AG04450 (cell line): ENCODE measurements around the gene IGFBP6. TPM values are rescaled to one million over a fixed set of nuclear protein-coding genes. Genes with fewer than 3 reads are reported as not detected.

Source experiments
- CTCF ChIA-PET: fragments of 300-600, 350-600 bp; formaldehyde crosslinking; extraction: SDS; loops from one replicate; lab custom pipeline; 2022; ENCODE audit warnings: antibody characterized with exemption, inconsistent platforms; lab: Charles Lee
- POLR2A ChIA-PET: fragments of 350-600 bp; formaldehyde crosslinking; extraction: SDS; loops from one replicate; lab custom pipeline; 2021; ENCODE audit warnings: antibody characterized with exemption, inconsistent platforms; lab: Yijun Ruan, JAX
- DNase-seq: peaks from one replicate; pipeline ENCODE4 v3.0.0-alpha.2; 2011; ENCODE audit warnings: low read depth, low spot score
- H3K27ac ChIP-seq: one replicate; pipeline ENCODE4 v1.5.1; 2012; ENCODE audit warnings: low read depth, low read length, control low read depth
- H3K27me3 ChIP-seq: one replicate; pipeline ENCODE4 v1.6.0; 2012; ENCODE audit warnings: low read length; ENCODE audit not compliant: control insufficient read depth, insufficient read depth
- H3K4me3 ChIP-seq: 2 replicates; pipeline ENCODE4 v1.5.1; 2011; ENCODE audit warnings: mild to moderate bottlenecking, low read depth, low read length, control low read depth
- H3K9me3 ChIP-seq: 2 replicates; pipeline ENCODE4 v1.5.1; 2012; ENCODE audit warnings: low read length; ENCODE audit not compliant: control insufficient read depth, insufficient read depth
- CTCF ChIP-seq: IDR thresholded peaks from 2 replicates; pipeline ENCODE4 v1.5.1; 2011; ENCODE audit warnings: low read depth, low read length, control low read depth, inconsistent platforms
- polyA plus RNA-seq: library from polyadenylated mRNA; depleted of rRNA; stranded (reverse); fragments of >200 nt; gene quantifications from 2 replicates; pipeline ENCODE4 v1.2.3, GENCODE V29; 2011

Gene IGFBP6
- polyA plus RNA-seq, 1 experiment = 182 TPM

GRCh38 chr12:53065975-53066931, 31.2 kb upstream of the IGFBP6 start:
- Histone ChIP-seq H3K4me3 (no peak overlapping the region), H3K9me3 (no peaks in the 10 kb centered on the region), H3K27me3 (no peaks in the 10 kb centered on the region), H3K27ac (peak overlapping the region; percentile 39)
- no peak for DNase-seq
- peak; percentile 88 for TF ChIP-seq CTCF
- POLR2A ChIA-PET = interaction anchor here (0.5 to 4.5 kb wide), 19 partner anchors 9 to 131 kb away, joined by 3 to 48 read pairs (median 4); partner anchors contain the start of genes CSAD, IGFBP6, SOAT2 and SPRYD3
- CTCF ChIA-PET = interaction anchor here (0.7 to 3.8 kb wide), 33 partner anchors 9 to 279 kb away, joined by 3 to 120 read pairs (median 7); partner anchors contain the start of genes AAAS, CSAD, ESPL1 and IGFBP6

- no peak overlapping the region for H3K4me3 ChIP-seq
- POLR2A ChIA-PET = interaction anchor here (0.6 to 4.5 kb wide), 7 partner anchors 13 to 166 kb away, joined by 3 to 33 read pairs (median 7); partner anchors contain the start of genes CSAD, SOAT2, SPRYD3 and ZNF740
- TF ChIP-seq CTCF = no peak
- peak overlapping the region; percentile 39 for H3K27ac ChIP-seq
- no peaks in the 10 kb centered on the region for H3K9me3 ChIP-seq
- no peak for DNase-seq
- no peaks in the 10 kb centered on the region for H3K27me3 ChIP-seq
- CTCF ChIA-PET = interaction anchor here (0.6 to 3.8 kb wide), 7 partner anchors 9 to 130 kb away, joined by 3 to 120 read pairs (median 16); partner anchors contain the start of genes IGFBP6, SOAT2 and SPRYD3
Measured at GRCh38 chr12:53067074-53067992, 30.1 kb upstream of the IGFBP6 start.

GRCh38 chr12:53067993-53068770, 29.3 kb upstream of the IGFBP6 start:
- CTCF ChIA-PET = interaction anchor here (0.6 to 1.3 kb wide), 3 partner anchors 91 to 129 kb away, joined by 3 to 4 read pairs (median 3); no protein-coding TSS in a partner anchor
- Histone ChIP-seq H3K9me3 (no peaks in the 10 kb centered on the region), H3K4me3 (no peak overlapping the region), H3K27ac (peak overlapping the region; percentile 39), H3K27me3 (no peaks in the 10 kb centered on the region)
- POLR2A ChIA-PET = interaction anchor here (0.6 to 4.5 kb wide), 8 partner anchors 12 to 166 kb away, joined by 3 to 33 read pairs (median 4); partner anchors contain the start of genes CSAD, SOAT2, SPRYD3 and ZNF740
- no peak for DNase-seq
- TF ChIP-seq CTCF = no peak

GRCh38 chr12:53068811-53069585, 28.5 kb upstream of the IGFBP6 start:
- no peak for DNase-seq
- no peaks in the 10 kb centered on the region for H3K27me3 ChIP-seq
- POLR2A ChIA-PET = interaction anchor here (0.9 to 4.5 kb wide), 3 partner anchors 11 to 30 kb away, joined by 3 to 33 read pairs (median 15); partner anchors contain the start of gene SPRYD3
- no peak overlapping the region for H3K27ac ChIP-seq
- CTCF ChIA-PET = no interaction called here
- no peaks in the 10 kb centered on the region for H3K9me3 ChIP-seq
- TF ChIP-seq CTCF = no peak
- H3K4me3 ChIP-seq = no peak overlapping the region
